B cell (primary cell): ENCODE results near the gene FATE1. TPM values are rescaled to one million over a fixed set of nuclear protein-coding genes. Genes with fewer than 3 reads are reported as not detected.

Source experiments
- ATAC-seq: fragments of 200-7000 bp; cut with Tn5 transposase; one replicate; pipeline ENCODE4 v1.10.0; 2021; ENCODE audit warnings: low read depth, mild to moderate bottlenecking, moderate number of reproducible peaks, moderate library complexity
- CTCF ChIA-PET: fragments of 350-600 bp; sonication (Branson Sonifier 250); formaldehyde crosslinking; loops from one replicate; lab custom pipeline; 2021; ENCODE audit warnings: antibody characterized with exemption, inconsistent platforms; lab: Charles Lee
- POLR2A ChIA-PET: fragments of 350-600 bp; sonication (Branson Sonifier 250); formaldehyde crosslinking; loops from one replicate; lab custom pipeline; 2021; ENCODE audit warnings: antibody characterized with exemption; lab: Charles Lee
- DNase-seq: peaks from one replicate; pipeline ENCODE4 v3.0.0; 2013
- H2AFZ ChIP-seq: 2 replicates; pipeline ENCODE4 v1.6.1; 2012; ENCODE audit warnings: mild to moderate bottlenecking, low read depth, low read length; ENCODE audit not compliant: insufficient read depth, poor library complexity, severe bottlenecking
- H3K27ac ChIP-seq, 2 donors: 1 replicate in 1 of 2; 2 replicates in 1 of 2; pipeline ENCODE4 v1.5.1; 2012 to 2013; ENCODE audit warnings: low read length in 2 of 2, mild to moderate bottlenecking in 2 of 2, moderate library complexity in 1 of 2
- H3K27me3 ChIP-seq, 4 experiments: fragments of 200-600 bp in 1 of 4; sonication (generic) in 1 of 4; replicated peaks in 1 of 4; 1 replicate in 2 of 4; 2 replicates in 2 of 4; pipeline versions ENCODE4 v1.6.1 to v1.7.0; 2013 to 2016; ENCODE audit warnings: low read length in 3 of 4, mild to moderate bottlenecking in 2 of 4, mixed read lengths in 1 of 4, moderate library complexity in 1 of 4; ENCODE audit not compliant: insufficient read depth in 4 of 4, control insufficient read depth in 3 of 4; ENCODE audit errors: control extremely low read depth in 1 of 4
- H3K36me3 ChIP-seq, 2 experiments: replicated peaks in 1 of 2; 1 replicate in 1 of 2; 2 replicates in 1 of 2; pipeline versions ENCODE4 v1.6.1 to v1.7.1; 2013; ENCODE audit warnings: low read length in 1 of 2; ENCODE audit not compliant: insufficient read depth in 2 of 2, control insufficient read depth in 1 of 2; ENCODE audit errors: control extremely low read depth in 1 of 2, extremely low read depth in 1 of 2
- H3K4me1 ChIP-seq, 2 donors: fragments of 200-600 bp in 1 of 2; sonication (generic) in 1 of 2; 1 replicate in 1 of 2; 2 replicates in 1 of 2; pipeline versions ENCODE4 v1.5.1 to v1.6.1; 2013 to 2017; ENCODE audit warnings: low read length in 2 of 2; ENCODE audit not compliant: control insufficient read depth in 2 of 2, insufficient read depth in 2 of 2
- H3K4me2 ChIP-seq: replicated peaks from 2 replicates; pipeline ENCODE3; 2012; ENCODE audit warnings: mild to moderate bottlenecking, low read depth, low read length; ENCODE audit not compliant: poor library complexity, severe bottlenecking
- H3K4me3 ChIP-seq, 5 experiments: fragments of 200-600 bp in 1 of 5; sonication (generic) in 1 of 5; 1 replicate in 3 of 5; 2 replicates in 2 of 5; pipeline versions ENCODE4 v1.5.1 to v1.7.0; 2011 to 2016; ENCODE audit warnings: low read length in 4 of 5, mild to moderate bottlenecking in 4 of 5, low read depth in 2 of 5, control low read depth in 1 of 5, moderate library complexity in 1 of 5; ENCODE audit not compliant: insufficient read depth in 1 of 5; ENCODE audit errors: control extremely low read depth in 1 of 5, extremely low read depth in 1 of 5
- H3K79me2 ChIP-seq: fragments of 200-600 bp; sonication (generic); one replicate; pipeline ENCODE4 v1.6.0; 2016; ENCODE audit warnings: low read length; ENCODE audit not compliant: control insufficient read depth, insufficient read depth
- H3K9ac ChIP-seq: fragments of 200-600 bp; sonication (generic); 2 replicates; pipeline ENCODE4 v1.6.1; 2017; ENCODE audit warnings: mild to moderate bottlenecking, low read length, moderate library complexity
- H3K9me3 ChIP-seq, 3 donors: one replicate each; pipeline versions ENCODE4 v1.6.1 to v1.7.1; 2013; ENCODE audit warnings: low read length in 2 of 3; ENCODE audit not compliant: control insufficient read depth in 2 of 3, insufficient read depth in 1 of 3; ENCODE audit errors: control extremely low read depth in 1 of 3
- H4K20me1 ChIP-seq: 2 replicates; pipeline ENCODE4 v1.6.0; 2012; ENCODE audit warnings: mild to moderate bottlenecking, low read length; ENCODE audit not compliant: insufficient read depth, control insufficient read depth, poor library complexity, severe bottlenecking
- H3K27ac Mint-ChIP-seq: one replicate; pipeline ENCODE4 v1.8.0; 2021; ENCODE audit warnings: mixed read lengths
- H3K27me3 Mint-ChIP-seq: one replicate; pipeline ENCODE4 v1.8.0; 2021; ENCODE audit warnings: mixed read lengths
- H3K4me1 Mint-ChIP-seq: one replicate; pipeline ENCODE4 v1.8.0; 2021; ENCODE audit warnings: mixed read lengths
- H3K4me3 Mint-ChIP-seq: one replicate; pipeline ENCODE4 v1.8.0; 2021; ENCODE audit warnings: mixed read lengths
- H3K9me3 Mint-ChIP-seq: one replicate; pipeline ENCODE4 v1.8.0; 2022; ENCODE audit warnings: mixed read lengths; ENCODE audit not compliant: insufficient read depth
- EZH2 ChIP-seq: IDR thresholded peaks from 2 replicates; pipeline ENCODE4 v1.6.1; 2012; ENCODE audit warnings: borderline replicate concordance, low read depth, mild to moderate bottlenecking, moderate library complexity, low read length; ENCODE audit not compliant: insufficient read depth, poor library complexity, severe bottlenecking
- WGBS: methylation state at CpG from one replicate; pipeline ENCODE4 v1.1.5; 2013; ENCODE audit warnings: missing lambda C conversion rate; ENCODE audit not compliant: insufficient coverage; 5-methylcytosine and 5-hydroxymethylcytosine counted together
- intact Hi-C: fragments of 100-400 bp; cut with micrococcal nuclease; formaldehyde crosslinking; loops from one replicate; pipeline ENCODE4 v1.10.0; 2022
- polyA plus RNA-seq: library from polyadenylated mRNA; depleted of rRNA; stranded (reverse); fragments of >200 nt; gene quantifications from 2 replicates; pipeline ENCODE4 v1.2.3, GENCODE V29; 2012
- total RNA-seq, 2 donors: library from RNA; stranded (reverse); fragments of 120-200 nt in 1 of 2; gene quantifications; 1 replicate in 1 of 2; 2 replicates in 1 of 2; pipeline versions ENCODE4 v1.2.3 to v1.2.4, GENCODE V29; 2013 to 2022
- TF ChIP-seq, protein P1 (sequence below): fragments of 200-600 bp; IDR thresholded peaks from one replicate; pipeline ENCODE4 v1.8.0; 2022; ENCODE audit warnings: antibody characterized with exemption, mild to moderate bottlenecking

Gene FATE1
- total and polyA plus RNA-seq, 2 donors (not counting 1 experiment from before 2014, with no cell fraction given): not detected

GRCh38 chrX:151710457-151710856 lies 5.4 kb upstream of the FATE1 start:
- no peaks in the 10 kb centered on the region for H3K9me3 ChIP-seq
- no peaks in the 10 kb centered on the region for H3K4me1 ChIP-seq
- DNase-seq (no peak), ATAC-seq (no peak)
- H3K4me3 ChIP-seq: no peak overlapping the region
- H3K9me3 Mint-ChIP-seq: no peaks in the 10 kb centered on the region
- CTCF ChIA-PET: no interaction called here
- intact Hi-C loops: no loop called here
- H2AFZ ChIP-seq: no peak overlapping the region
- no peaks in the 10 kb centered on the region for H3K27me3 Mint-ChIP-seq
- H3K9ac ChIP-seq: no peak overlapping the region
- no peak overlapping the region for H3K27ac Mint-ChIP-seq
- POLR2A ChIA-PET: no interaction called here
- H3K27ac ChIP-seq: no peak overlapping the region
- no peak overlapping the region for H3K4me3 Mint-ChIP-seq
- TF ChIP-seq, protein P1, sequence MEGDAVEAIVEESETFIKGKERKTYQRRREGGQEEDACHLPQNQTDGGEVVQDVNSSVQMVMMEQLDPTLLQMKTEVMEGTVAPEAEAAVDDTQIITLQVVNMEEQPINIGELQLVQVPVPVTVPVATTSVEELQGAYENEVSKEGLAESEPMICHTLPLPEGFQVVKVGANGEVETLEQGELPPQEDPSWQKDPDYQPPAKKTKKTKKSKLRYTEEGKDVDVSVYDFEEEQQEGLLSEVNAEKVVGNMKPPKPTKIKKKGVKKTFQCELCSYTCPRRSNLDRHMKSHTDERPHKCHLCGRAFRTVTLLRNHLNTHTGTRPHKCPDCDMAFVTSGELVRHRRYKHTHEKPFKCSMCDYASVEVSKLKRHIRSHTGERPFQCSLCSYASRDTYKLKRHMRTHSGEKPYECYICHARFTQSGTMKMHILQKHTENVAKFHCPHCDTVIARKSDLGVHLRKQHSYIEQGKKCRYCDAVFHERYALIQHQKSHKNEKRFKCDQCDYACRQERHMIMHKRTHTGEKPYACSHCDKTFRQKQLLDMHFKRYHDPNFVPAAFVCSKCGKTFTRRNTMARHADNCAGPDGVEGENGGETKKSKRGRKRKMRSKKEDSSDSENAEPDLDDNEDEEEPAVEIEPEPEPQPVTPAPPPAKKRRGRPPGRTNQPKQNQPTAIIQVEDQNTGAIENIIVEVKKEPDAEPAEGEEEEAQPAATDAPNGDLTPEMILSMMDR: no peak
- no peak for TF ChIP-seq EZH2
- H3K27me3 ChIP-seq: no peaks in the 10 kb centered on the region
- no peaks in the 10 kb centered on the region for H3K79me2 ChIP-seq
- H3K4me2 ChIP-seq: no peak overlapping the region
- H3K4me1 Mint-ChIP-seq: no peaks in the 10 kb centered on the region
- no peaks in the 10 kb centered on the region for H4K20me1 ChIP-seq
- H3K36me3 ChIP-seq: no peaks in the 10 kb centered on the region
- no CpG with 5 or more reads among the region's 2 CpGs for WGBS

DNA sequence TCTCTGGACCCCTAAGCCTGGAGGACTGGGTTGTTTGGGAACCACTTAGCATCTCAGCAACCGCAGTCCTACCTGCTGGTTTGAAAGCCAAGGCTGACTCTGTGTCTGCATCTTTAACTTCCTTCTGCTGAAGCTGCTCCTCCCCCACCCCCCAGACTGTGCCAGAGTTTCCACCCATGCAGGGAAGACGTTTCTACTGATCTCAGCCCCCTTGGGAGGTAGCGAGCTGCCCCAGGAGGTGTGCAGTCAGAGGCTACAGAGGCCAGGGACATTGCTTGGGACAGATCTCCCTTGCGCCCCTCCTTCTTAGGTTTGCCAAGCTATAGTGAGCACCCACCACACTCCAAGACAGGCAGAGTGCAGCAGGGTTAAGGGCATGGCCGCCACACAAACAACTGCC lies 4.7 kb upstream of the FATE1 start:
- no peak overlapping the region for H3K4me3 ChIP-seq
- H3K27ac ChIP-seq: no peak overlapping the region
- H3K9ac ChIP-seq: no peak overlapping the region
- ChIA-PET POLR2A (no interaction called here), CTCF (no interaction called here)
- Mint-ChIP-seq H3K27me3 (no peaks in the 10 kb centered on the region), H3K4me1 (no peaks in the 10 kb centered on the region), H3K27ac (no peak overlapping the region), H3K9me3 (no peaks in the 10 kb centered on the region), H3K4me3 (no peak overlapping the region)
- intact Hi-C loops: no loop called here
- no peaks in the 10 kb centered on the region for H3K9me3 ChIP-seq
- no peaks in the 10 kb centered on the region for H3K4me1 ChIP-seq
- DNase-seq (no peak), ATAC-seq (no peak)
- no peak overlapping the region for H3K4me2 ChIP-seq
- no peaks in the 10 kb centered on the region for H3K36me3 ChIP-seq
- 0% methylated on average over 1 of the region's 5 CpGs for WGBS
- H3K79me2 ChIP-seq: no peaks in the 10 kb centered on the region
- TF ChIP-seq, protein P1: no peak
- no peak for TF ChIP-seq EZH2
- H3K27me3 ChIP-seq: no peaks in the 10 kb centered on the region
- H4K20me1 ChIP-seq: no peaks in the 10 kb centered on the region
- no peak overlapping the region for H2AFZ ChIP-seq
